Epidermal melanocyte (primary cell): Measurements from ENCODE around the gene CD2BP2.
"Not testable (repeated sequence)": the region's sequence is repeated elsewhere in the genome, so short reads cannot be mapped to it uniquely, and the experiment has no call there.

Source experiments
- DNase-seq: peaks from one replicate; pipeline ENCODE4 v3.0.0; 2011; ENCODE audit warnings: low spot score; ENCODE audit not compliant: insufficient read length

CD2BP2 gene

DNA sequence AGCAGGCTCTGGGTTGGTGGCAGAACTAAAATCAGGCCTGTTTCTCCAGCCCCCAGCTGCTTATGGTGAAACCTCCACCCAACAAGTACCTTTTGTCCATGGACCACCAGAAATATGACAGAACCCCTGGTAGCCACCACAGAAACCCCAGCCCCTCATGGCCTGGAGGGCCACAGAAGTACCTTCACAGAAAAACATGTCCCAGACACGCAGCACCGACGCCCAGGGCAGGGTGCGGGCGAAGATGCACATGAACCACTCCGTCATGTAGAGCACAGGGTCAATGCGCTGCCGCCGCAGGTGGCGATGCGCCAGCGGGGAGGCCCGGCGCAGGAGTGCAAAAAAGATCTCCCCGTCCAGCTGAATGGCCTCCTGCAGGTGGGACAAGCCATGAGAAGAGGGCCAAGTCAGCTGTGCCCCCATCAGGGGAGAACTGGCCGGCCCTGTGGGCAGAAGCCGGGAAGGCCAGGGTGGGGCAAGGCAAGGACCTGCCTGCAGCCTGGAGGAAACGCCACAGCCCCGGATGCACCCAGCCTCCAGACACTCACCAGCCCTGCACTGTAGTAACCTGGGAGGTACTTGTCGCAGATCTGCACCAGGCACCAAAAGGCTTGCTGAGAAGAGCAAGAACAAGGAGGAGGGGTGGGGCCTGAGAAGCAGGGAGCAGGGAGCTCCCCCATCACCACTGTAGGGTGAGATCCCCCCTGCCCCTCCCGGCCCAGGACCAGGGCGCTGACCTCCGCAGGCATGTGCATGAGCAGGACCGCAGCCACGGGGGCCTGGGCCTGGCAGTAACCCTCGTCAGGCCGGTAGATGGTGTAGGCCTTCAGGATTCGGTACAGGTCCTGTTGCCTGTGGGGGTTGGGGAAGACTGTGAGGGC, 4.1 kb upstream of the CD2BP2 start:
- DNase-seq: no peak

GRCh38 chr16:30358577-30358936, 3.4 kb upstream of the CD2BP2 start:
- no peak for DNase-seq

DNA sequence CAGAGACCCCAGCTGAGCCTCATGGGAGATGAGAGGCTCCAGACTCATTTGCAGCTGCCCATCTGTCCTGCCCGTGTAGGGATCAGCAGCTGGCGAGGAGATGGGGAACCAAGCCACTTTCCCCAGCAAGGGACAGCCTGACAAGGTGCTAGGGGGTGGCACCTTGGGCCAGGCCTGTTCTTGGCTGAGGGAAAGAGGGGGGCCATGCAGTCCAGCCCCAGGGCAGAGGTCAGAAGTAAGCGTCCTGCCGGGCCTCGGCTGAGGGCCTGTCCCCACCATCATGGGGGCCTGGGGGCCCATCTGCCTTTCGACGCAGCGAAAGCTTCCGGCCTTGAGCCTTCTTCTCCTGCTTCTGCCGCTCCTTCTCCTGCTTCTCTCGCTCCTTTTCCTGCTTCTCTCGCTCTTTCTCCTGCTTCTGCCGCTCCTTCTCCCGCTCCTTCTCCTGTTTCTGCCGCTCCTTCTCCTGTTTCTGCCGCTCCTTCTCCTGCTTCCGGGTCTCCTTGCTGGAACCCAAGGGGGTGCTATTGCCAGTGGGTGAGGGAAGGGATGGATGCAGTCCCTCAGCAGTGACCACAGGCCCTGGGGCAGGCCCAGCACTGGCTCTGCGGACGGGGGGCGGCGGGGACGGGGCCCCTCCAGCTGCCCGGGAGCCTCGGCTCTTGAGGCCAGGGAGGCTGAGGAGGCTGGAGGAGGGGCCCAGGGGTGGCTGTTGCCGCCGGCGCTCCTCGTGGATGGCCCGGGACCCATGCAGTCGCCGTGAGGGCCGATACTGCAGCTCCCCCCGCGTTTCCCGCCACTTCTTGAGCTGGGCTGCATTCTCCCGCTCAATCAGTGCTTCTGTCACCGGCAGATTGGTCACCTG, 2.8 kb upstream of the CD2BP2 start:
- no peak for DNase-seq

- no peak for DNase-seq
Measured at GRCh38 chr16:30357085-30357714, 2.1 kb upstream of the CD2BP2 start.

GRCh38 chr16:30356401-30357084, 1.4 kb upstream of the CD2BP2 start:
- no peak for DNase-seq

GRCh38 chr16:30355954-30356308, 823 bp upstream of the CD2BP2 start:
- no peak for DNase-seq

GRCh38 chr16:30354423-30355143, 525 bp downstream of the CD2BP2 start:
- DNase-seq: no peak

DNA sequence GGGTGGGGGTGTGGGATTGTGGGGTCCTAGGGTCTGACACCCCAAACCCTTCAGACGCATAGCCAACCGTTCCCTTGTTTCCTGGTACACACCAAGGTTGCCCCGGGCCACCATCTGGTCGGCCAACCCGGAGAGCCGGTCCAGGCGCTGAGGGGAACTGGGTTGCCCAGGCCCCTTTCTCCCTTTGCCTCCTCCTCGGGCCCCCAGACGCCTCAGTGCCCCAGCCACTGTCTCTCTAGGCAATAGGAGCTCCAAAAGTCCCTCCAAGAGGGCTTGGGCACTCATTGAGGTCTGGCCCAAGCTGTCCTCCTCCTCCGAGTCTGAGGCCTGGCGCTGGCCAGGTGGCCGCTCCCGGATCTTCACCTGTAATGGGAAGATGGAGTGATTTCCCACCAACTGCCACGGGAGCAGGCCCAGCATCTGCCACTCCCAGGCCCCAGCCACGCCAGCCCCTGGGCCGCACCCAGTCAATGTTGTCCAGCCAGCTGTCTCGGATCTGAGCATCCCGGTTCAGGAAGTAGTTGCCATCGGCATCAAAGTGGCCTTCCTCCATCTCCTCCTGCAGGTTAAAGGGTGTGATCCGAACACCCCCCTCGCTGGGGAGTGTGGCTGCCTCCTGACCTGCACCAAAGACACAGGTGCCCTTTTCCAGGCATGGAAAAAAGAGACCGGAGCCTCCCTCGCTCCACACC, 1.5 kb downstream of the CD2BP2 start:
- DNase-seq: no peak

DNA sequence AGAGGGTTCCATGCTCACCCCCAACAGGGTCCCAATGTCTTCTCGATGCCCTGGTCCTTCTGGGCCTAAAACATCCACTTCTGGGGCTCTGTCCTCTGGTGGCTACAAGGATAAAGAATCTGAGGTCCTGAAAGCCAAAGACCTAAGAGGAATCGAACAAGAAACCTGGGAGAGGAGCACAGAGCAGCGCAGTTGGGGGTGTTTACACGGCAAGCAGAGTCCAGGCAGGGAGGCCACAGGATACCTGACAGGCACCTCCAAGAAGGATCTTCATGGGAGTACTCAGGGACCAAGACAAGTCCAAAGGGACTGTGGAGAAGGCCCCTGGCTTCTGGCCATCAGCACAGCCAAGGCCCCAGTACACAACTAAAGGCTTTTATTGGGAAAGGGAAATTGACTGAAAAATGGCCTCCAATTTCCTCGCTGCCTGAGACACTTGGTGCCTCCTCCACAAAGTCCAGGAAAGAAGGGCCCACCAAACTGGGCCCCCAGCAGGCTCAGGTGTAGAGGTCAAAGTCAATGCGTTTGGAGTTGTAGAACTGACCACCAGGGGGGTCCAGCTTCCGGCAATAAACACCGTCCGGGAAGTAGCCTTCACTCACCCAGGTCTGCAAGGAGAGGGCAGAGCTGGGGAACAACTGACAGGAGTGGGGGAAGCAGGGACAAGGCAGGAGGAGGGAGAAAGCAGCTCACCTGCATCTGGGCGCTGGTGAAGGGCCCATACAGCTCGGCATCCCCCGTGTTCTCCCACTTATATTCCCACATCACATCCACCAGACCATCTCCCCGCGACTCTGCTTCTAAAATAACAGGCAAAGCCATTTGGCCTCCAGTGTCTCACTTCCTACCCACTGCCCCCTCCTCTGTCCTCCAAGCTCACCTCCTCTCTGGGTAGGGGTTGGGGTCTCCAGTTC, 2.4 kb downstream of the CD2BP2 start:
- no peak for DNase-seq

GRCh38 chr16:30351586-30352419, 3.3 kb downstream of the CD2BP2 start:
- no peak for DNase-seq

DNA sequence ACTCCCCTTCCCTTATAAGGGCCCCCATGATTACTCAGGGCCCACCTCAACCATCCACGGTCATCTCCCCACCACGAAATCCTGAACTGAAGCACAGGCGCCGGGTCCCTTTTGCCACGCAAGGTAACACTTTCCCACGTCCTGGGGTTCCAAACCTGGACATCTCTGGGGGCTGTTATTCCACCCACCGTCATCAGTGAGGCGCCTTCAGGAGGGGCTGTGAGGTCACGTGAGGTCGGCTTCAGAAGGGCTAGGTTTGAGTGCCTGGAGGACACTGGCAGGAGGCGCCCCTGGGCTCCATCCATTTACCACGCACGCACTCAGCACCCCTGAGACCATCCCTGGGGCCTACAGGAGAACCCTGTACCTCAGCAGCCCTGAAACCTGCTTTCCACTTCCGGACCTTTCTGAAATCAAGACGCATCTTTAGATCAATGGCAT, 4.1 kb downstream of the CD2BP2 start:
- DNase-seq: no peak

GRCh38 chr16:30350134-30350871, 4.8 kb downstream of the CD2BP2 start:
- no peak for DNase-seq

DNA sequence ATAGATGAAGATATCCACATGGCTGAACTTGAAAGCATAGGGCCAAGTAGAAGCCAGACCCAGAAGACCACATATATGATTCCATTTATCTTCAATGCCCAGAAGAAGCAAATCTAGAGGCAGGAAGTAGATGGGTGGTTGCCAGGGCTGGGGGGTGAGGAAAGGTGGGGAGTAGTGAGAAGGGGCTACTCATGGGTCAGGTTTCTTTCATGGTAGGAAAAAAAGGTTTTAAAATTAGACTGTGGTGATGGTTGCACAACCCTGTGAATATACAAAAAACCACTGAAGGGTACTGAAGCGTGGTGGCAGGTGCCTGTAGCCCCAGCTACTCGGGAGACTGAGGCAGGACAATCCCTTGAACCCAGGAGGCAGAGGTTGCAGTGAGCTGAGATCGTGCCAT, 5.4 kb downstream of the CD2BP2 start:
- DNase-seq: no peak

GRCh38 chr16:30348929-30349328, 6.2 kb downstream of the CD2BP2 start:
- DNase-seq: no peak

DNA sequence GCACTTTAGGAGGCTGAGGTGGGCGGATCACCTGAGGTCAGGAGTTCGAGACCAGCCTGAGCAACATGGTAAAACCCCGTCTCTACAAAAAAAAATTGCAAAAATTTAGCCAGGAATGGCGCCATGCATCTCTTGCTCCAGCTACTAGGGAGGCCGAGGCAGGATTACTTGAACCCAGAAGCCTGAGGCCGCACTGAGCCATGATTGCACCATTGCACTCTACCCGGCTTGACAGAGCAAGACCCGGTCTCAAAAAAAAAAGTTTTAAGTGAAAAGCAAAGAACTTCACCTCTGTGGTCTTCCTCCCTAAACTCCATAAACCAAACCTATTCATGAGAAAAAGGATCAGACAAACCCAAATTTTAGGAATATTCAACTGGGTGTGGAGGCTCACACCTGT, 7.0 kb downstream of the CD2BP2 start:
- no peak for DNase-seq

GRCh38 chr16:30346286-30346685, 8.8 kb downstream of the CD2BP2 start:
- DNase-seq: no peak

GRCh38 chr16:30343491-30343820, 11.7 kb downstream of the CD2BP2 start:
- DNase-seq: not testable (repeated sequence)
